Adrenal gland (tissue), 12 donors: Measurements from ENCODE around the gene PSMB7. TPM values are rescaled to one million over a fixed set of nuclear protein-coding genes. Genes with fewer than 3 reads are reported as not detected.

Source experiments
- DNase-seq, 7 donors: peaks; one replicate each; pipeline ENCODE4 v3.0.0-alpha.2; 2019 to 2020
- H3K27ac ChIP-seq, 5 donors: fragments of 200-600 bp; sonication (generic) in 4 of 5; 1 replicate in 3 of 5; 2 replicates in 2 of 5; pipeline versions ENCODE4 v1.5.1 to v1.8.0; 2016 to 2020; ENCODE audit warnings: mild to moderate bottlenecking in 1 of 5
- H3K27me3 ChIP-seq: fragments of 200-600 bp; 2 replicates; pipeline ENCODE4 v1.8.0; 2021
- H3K36me3 ChIP-seq, 2 donors: fragments of 200-600 bp; replicated peaks in 1 of 2; 1 replicate in 1 of 2; 2 replicates in 1 of 2; pipeline versions ENCODE4 v1.5.1 to v1.8.0; 2018 to 2022
- H3K4me1 ChIP-seq, 2 donors: fragments of 200-600 bp; replicated peaks in 1 of 2; 1 replicate in 1 of 2; 2 replicates in 1 of 2; pipeline versions ENCODE4 v1.5.1 to v1.8.0; 2018 to 2021
- H3K4me3 ChIP-seq, 4 donors: fragments of 200-600 bp; sonication (generic) in 3 of 4; one replicate each; pipeline ENCODE4 v1.5.1; 2016 to 2018
- H3K9me3 ChIP-seq, 3 donors: fragments of 200-600 bp; sonication (generic) in 1 of 3; replicated peaks in 1 of 3; 1 replicate in 2 of 3; 2 replicates in 1 of 3; pipeline versions ENCODE4 v1.5.1 to v1.8.0; 2016 to 2021
- CTCF ChIP-seq, 6 experiments: fragments of 450-650 bp in 4 of 6; fragments of 200-600 bp in 2 of 6; sonication (generic) in 1 of 6; IDR thresholded peaks; 1 replicate in 5 of 6; 2 replicates in 1 of 6; pipeline versions ENCODE4 v1.5.1 to v1.8.0; 2016 to 2021; ENCODE audit warnings: antibody characterized with exemption in 6 of 6, mild to moderate bottlenecking in 2 of 6, moderate library complexity in 1 of 6
- POLR2A ChIP-seq, 2 donors: fragments of 450-650 bp; IDR thresholded peaks; one replicate each; pipeline ENCODE4 v1.6.1; 2017; ENCODE audit warnings: antibody characterized with exemption in 2 of 2, mild to moderate bottlenecking in 2 of 2, moderate library complexity in 1 of 2
- WGBS, 4 donors: extraction: QIAGEN DNeasy Blood & Tissue Kit in 2 of 4; methylation state at CpG; one replicate each; pipeline versions ENCODE4 v1.1.5 to v1.1.7; 2013 to 2017; 5-methylcytosine and 5-hydroxymethylcytosine counted together
- intact Hi-C, 2 donors: fragments of 100-400 bp; cut with DNase I; formaldehyde crosslinking; loops; one replicate each; pipeline versions ENCODE4 v1.14.1 to v1.15.0; 2022 to 2023
- polyA plus RNA-seq, 3 donors: library from polyadenylated mRNA; stranded (reverse); fragments of 200-250 nt in 2 of 3; fragments of 350-450 nt in 1 of 3; fragmentation: Illumina TruSeq in 1 of 3; extraction: RNeasy Lipid Tissue Mini Kit (QIAGEN cat#74804) in 1 of 3; gene quantifications; one replicate each; pipeline ENCODE4 v1.2.3, GENCODE V29; 2013 to 2014
- total RNA-seq, 9 donors: library from RNA; depleted of rRNA in 4 of 9; stranded (reverse); fragments of >200 nt in 4 of 9; fragments of 120-200 nt in 1 of 9; fragmentation: NEBNext Ultra II Directional in 1 of 9; extraction: Animal tissue kit (Norgen Biotek cat#: 25700) in 1 of 9; gene quantifications; one replicate each; pipeline versions ENCODE4 v1.1.0 to v1.2.4, GENCODE V29; 2013 to 2023
- donor health status: healthy with polysubstance abuse.
- donor health status: Bipolar disorder and iron deficiency.
- donor health status: DM: yes; HTN: yes; CAD: no.
- donor health status: DM: no; HTN: no; CAD: no.
- donor health status: DM: no; HTN: no; CAD: no.
- donor health status: DM: yes; HTN: yes; CAD: no.

PSMB7 gene
- total and polyA plus RNA-seq, 12 donors = 107 to 427 (median 178) TPM

GRCh38 chr9:124326378-124326777 lies 88.9 kb downstream of the PSMB7 start:
- Histone ChIP-seq H3K4me1 (no peaks in the 10 kb centered on the region), H3K9me3 (no peaks in the 10 kb centered on the region), H3K4me3 (no peak overlapping the region), H3K27ac (no peak overlapping the region), H3K36me3 (peaks cover 0 to 30% of the 10 kb centered on the region in 2 donors), H3K27me3 (no peaks in the 10 kb centered on the region)
- no peak for TF ChIP-seq POLR2A (IDR thresholded peaks at IDR 0.05)
- TF ChIP-seq CTCF (IDR thresholded peaks at IDR 0.05) = no peak
- intact Hi-C loops = no loop called here
- 89 to 90% (median 89%) methylated on average over 4 to 21 of the region's 21 CpGs; no CpG with 5 or more reads in 1 of the 4 donors for WGBS, 4 donors
- DNase-seq = no peak

- H3K4me1 ChIP-seq = no peaks in the 10 kb centered on the region
- 78 to 95% (median 89%) methylated on average over 2 to 6 of the region's 6 CpGs for WGBS, 4 donors
- intact Hi-C loops = no loop called here
- H3K4me3 ChIP-seq = no peak overlapping the region
- no peaks in the 10 kb centered on the region for H3K9me3 ChIP-seq
- DNase-seq = no peak
- peaks cover 0 to 30% of the 10 kb centered on the region in 2 donors for H3K36me3 ChIP-seq
- no peak overlapping the region for H3K27ac ChIP-seq
- TF ChIP-seq POLR2A (IDR thresholded peaks at IDR 0.05) (no peak), CTCF (IDR thresholded peaks at IDR 0.05) (no peak)
- H3K27me3 ChIP-seq = no peaks in the 10 kb centered on the region
Measured at GRCh38 chr9:124325816-124326215, 89.4 kb downstream of the PSMB7 start.

GRCh38 chr9:124323904-124324303 lies 91.3 kb downstream of the PSMB7 start:
- no peak for DNase-seq
- Histone ChIP-seq H3K27ac (no peak overlapping the region), H3K9me3 (no peaks in the 10 kb centered on the region), H3K36me3 (peaks cover 0 to 14% of the 10 kb centered on the region in 2 donors), H3K4me3 (no peak overlapping the region), H3K4me1 (no peaks in the 10 kb centered on the region), H3K27me3 (no peaks in the 10 kb centered on the region)
- intact Hi-C loops = loop anchor here in 1 of 2 donors (5.0 kb wide), 1 partner anchor 192 kb away; no protein-coding TSS in a partner anchor
- WGBS, 4 donors = 80 to 91% (median 87%) methylated on average over 1 to 10 of the region's 10 CpGs
- no peak for TF ChIP-seq CTCF (IDR thresholded peaks at IDR 0.05)
- no peak for TF ChIP-seq POLR2A (IDR thresholded peaks at IDR 0.05)

GRCh38 chr9:124322618-124323432 lies 92.4 kb downstream of the PSMB7 start:
- no peak for TF ChIP-seq POLR2A (IDR thresholded peaks at IDR 0.05)
- TF ChIP-seq CTCF (IDR thresholded peaks at IDR 0.05) = no peak
- WGBS, 4 donors = 83 to 91% (median 84%) methylated on average over 17 to 18 of the region's 18 CpGs
- Histone ChIP-seq H3K9me3 (no peaks in the 10 kb centered on the region), H3K4me1 (no peaks in the 10 kb centered on the region), H3K36me3 (peaks cover 0 to 14% of the 10 kb centered on the region in 2 donors), H3K27me3 (no peaks in the 10 kb centered on the region), H3K4me3 (no peak overlapping the region), H3K27ac (no peak overlapping the region)
- no peak for DNase-seq
- intact Hi-C loops = loop anchor here in 1 of 2 donors (5.0 kb wide), 1 partner anchor 191 kb away; no protein-coding TSS in a partner anchor
